Measurements from ENCODE around the gene APOA4. TPM values are rescaled to one million over a fixed set of nuclear protein-coding genes. Genes with fewer than 3 reads are reported as not detected.

The APOA4 gene
- total and polyA plus RNA-seq, 2 of the 13 experiments (the other 11 are each of a cell fraction or from before 2014, with no cell fraction given) = 3.8 to 7.2 TPM

- TF ChIP-seq ZBTB25 (CRISPR knock-in tag; IDR thresholded peaks at IDR 0.05) (peak; percentile 80; the same call in 1 of the 2 replicates), ZNF790 (CRISPR knock-in tag; IDR thresholded peaks at IDR 0.05; ENCODE audit: borderline replicate concordance) (no peak), NFATC3 (CRISPR knock-in tag; IDR thresholded peaks at IDR 0.05) (no peak), NFKB2 (CRISPR knock-in tag; IDR thresholded peaks at IDR 0.05; ENCODE audit: borderline replicate concordance) (0 out of 2 replicates have a peak, but pooled peaks have one; percentile 1), ZMYM3 (CRISPR knock-in tag; IDR thresholded peaks at IDR 0.05) (no peak), ZNF75D (CRISPR knock-in tag; IDR thresholded peaks at IDR 0.05; ENCODE audit: borderline replicate concordance) (no peak), KLF9 (CRISPR knock-in tag; IDR thresholded peaks at IDR 0.05; ENCODE audit: low read depth) (no peak), ZBTB4 (CRISPR knock-in tag; IDR thresholded peaks at IDR 0.05; ENCODE audit: borderline replicate concordance) (no peak), BATF2 (CRISPR knock-in tag; IDR thresholded peaks at IDR 0.05) (no peak), ADNP (CRISPR knock-in tag; IDR thresholded peaks at IDR 0.05) (no peak), RNF219 (CRISPR knock-in tag; IDR thresholded peaks at IDR 0.05) (peak; percentile 90; the same call in 1 of the 2 replicates), CBX5 (CRISPR knock-in tag; IDR thresholded peaks at IDR 0.05; ENCODE audit: borderline replicate concordance) (peak; percentile 25; the same call in 1 of the 2 replicates), ZFP36 (IDR thresholded peaks at IDR 0.05; ENCODE audit: borderline replicate concordance, low read depth, low read length, partially characterized antibody) (no peak), NFKBIZ (CRISPR knock-in tag; IDR thresholded peaks at IDR 0.05) (peak; percentile 62; the same call in 1 of the 2 replicates), ZNF556 (CRISPR knock-in tag; IDR thresholded peaks at IDR 0.05; ENCODE audit: borderline replicate concordance) (peak; percentile 27; the same call in 1 of the 2 replicates), RAD51 (IDR thresholded peaks at IDR 0.05; ENCODE audit: borderline replicate concordance) (no peak), THYN1 (CRISPR knock-in tag; IDR thresholded peaks at IDR 0.05; ENCODE audit: borderline replicate concordance, low read depth) (no peak), HHEX (CRISPR knock-in tag; IDR thresholded peaks at IDR 0.05) (peak; percentile 90)
Observed at GRCh38 chr11:116808262-116809175, 14.6 kb downstream of the APOA4 start (continued).

Data from HepG2 (cell line).